IMR-90 (cell line): ENCODE results near the gene LDLRAD3. TPM values are rescaled to one million over a fixed set of nuclear protein-coding genes. Genes with fewer than 3 reads are reported as not detected.

Experiments used
- ATAC-seq: fragments of 200-7000 bp; cut with Tn5 transposase; 2 replicates; pipeline ENCODE4 v1.9.1; 2020; ENCODE audit warnings: low read depth, mild to moderate bottlenecking, moderate library complexity
- BruUV-seq: library from RNA; stranded (reverse); fragments of 400-500 nt; replicated peaks from 2 replicates; lab custom pipeline; 2021; lab: Mats Ljungman, UMichigan
- CTCF ChIA-PET: fragments of 300-600 bp; formaldehyde crosslinking; extraction: SDS; loops from one replicate; lab custom pipeline; 2021; ENCODE audit warnings: antibody characterized with exemption; lab: Yijun Ruan, JAX
- POLR2A ChIA-PET: fragments of 300-600 bp; sonication (Branson Sonifier 250); formaldehyde crosslinking; loops from one replicate; lab custom pipeline; 2022; ENCODE audit warnings: antibody characterized with exemption; ENCODE audit not compliant: unreplicated experiment; lab: Charles Lee
- DNase-seq: peaks from one replicate; pipeline ENCODE4 v3.0.0; 2013
- H2AFZ ChIP-seq: replicated peaks from 2 replicates; pipeline ENCODE3; 2013; ENCODE audit warnings: low read length, mild to moderate bottlenecking; ENCODE audit not compliant: poor library complexity
- H2AK5ac ChIP-seq: 2 replicates; pipeline ENCODE4 v1.6.1; 2013; ENCODE audit warnings: low read depth, low read length, inconsistent platforms
- H2AK9ac ChIP-seq: replicated peaks from 2 replicates; pipeline ENCODE3; 2013; ENCODE audit warnings: mild to moderate bottlenecking, low read depth, low read length, moderate library complexity; ENCODE audit not compliant: poor library complexity
- H2BK120ac ChIP-seq: 2 replicates; pipeline ENCODE4 v1.6.1; 2013; ENCODE audit warnings: low read depth, low read length, inconsistent platforms
- H2BK15ac ChIP-seq: 3 replicates; pipeline ENCODE4 v1.6.1; 2013; ENCODE audit warnings: low read depth, low read length, inconsistent platforms
- H2BK20ac ChIP-seq: 2 replicates; pipeline ENCODE4 v1.6.1; 2013; ENCODE audit warnings: low read depth, mild to moderate bottlenecking, inconsistent platforms, low read length, moderate library complexity
- H2BK5ac ChIP-seq: 2 replicates; pipeline ENCODE4 v1.6.1; 2013; ENCODE audit warnings: mild to moderate bottlenecking, low read depth, low read length, inconsistent platforms; ENCODE audit not compliant: poor library complexity, severe bottlenecking
- H3K14ac ChIP-seq: replicated peaks from 2 replicates; pipeline ENCODE4 v1.6.1; 2013; ENCODE audit warnings: low read depth, low read length, inconsistent platforms
- H3K18ac ChIP-seq: 2 replicates; pipeline ENCODE4 v1.6.1; 2013; ENCODE audit warnings: low read depth, low read length, control low read depth
- H3K23ac ChIP-seq: 2 replicates; pipeline ENCODE4 v1.6.1; 2013; ENCODE audit warnings: low read depth, low read length, inconsistent platforms
- H3K27ac ChIP-seq: 2 replicates; pipeline ENCODE4 v1.5.1; 2013; ENCODE audit warnings: mild to moderate bottlenecking, control low read depth, low read length; ENCODE audit not compliant: insufficient read depth
- H3K27me3 ChIP-seq: 2 replicates; pipeline ENCODE4 v1.6.1; 2013; ENCODE audit warnings: low read length; ENCODE audit not compliant: control insufficient read depth, insufficient read depth
- H3K36me3 ChIP-seq: 2 replicates; pipeline ENCODE4 v1.6.1; 2013; ENCODE audit warnings: low read length, mixed read lengths; ENCODE audit not compliant: control insufficient read depth, insufficient read depth
- H3K4ac ChIP-seq: 2 replicates; pipeline ENCODE4 v1.6.1; 2013; ENCODE audit warnings: low read depth, low read length, inconsistent platforms
- H3K4me1 ChIP-seq: 2 replicates; pipeline ENCODE4 v1.6.1; 2013; ENCODE audit warnings: low read length, mixed read lengths; ENCODE audit not compliant: control insufficient read depth, insufficient read depth
- H3K4me2 ChIP-seq: 2 replicates; pipeline ENCODE4 v1.6.1; 2013; ENCODE audit warnings: low read depth, mild to moderate bottlenecking, control low read depth, low read length, moderate library complexity
- H3K4me3 ChIP-seq: 2 replicates; pipeline ENCODE4 v1.5.1; 2013; ENCODE audit warnings: low read depth, mild to moderate bottlenecking, control low read depth, low read length, moderate library complexity; ENCODE audit not compliant: insufficient read depth
- H3K56ac ChIP-seq: 2 replicates; pipeline ENCODE4 v1.6.1; 2013; ENCODE audit warnings: low read length, inconsistent platforms; ENCODE audit not compliant: insufficient read depth; ENCODE audit errors: extremely low read depth
- H3K79me1 ChIP-seq, 2 experiments: 2 replicates each; pipeline ENCODE4 v1.6.1; 2013; ENCODE audit warnings: low read length in 2 of 2, inconsistent platforms in 1 of 2, low read depth in 1 of 2
- H3K9ac ChIP-seq: 2 replicates; pipeline ENCODE4 v1.6.1; 2013; ENCODE audit warnings: low read depth, low read length, control low read depth
- H3K9me1 ChIP-seq: 2 replicates; pipeline ENCODE4 v1.6.1; 2013; ENCODE audit warnings: low read length, inconsistent platforms; ENCODE audit not compliant: insufficient read depth
- H3K9me3 ChIP-seq: 2 replicates; pipeline ENCODE4 v1.6.1; 2013; ENCODE audit warnings: low read length; ENCODE audit not compliant: control insufficient read depth, insufficient read depth
- H4K20me1 ChIP-seq: 2 replicates; pipeline ENCODE4 v1.6.1; 2013; ENCODE audit warnings: low read length, inconsistent platforms; ENCODE audit not compliant: insufficient read depth
- H4K5ac ChIP-seq: 2 replicates; pipeline ENCODE4 v1.6.1; 2013; ENCODE audit warnings: mild to moderate bottlenecking, low read depth, low read length, control low read depth
- H4K8ac ChIP-seq, 2 experiments: 2 replicates each; pipeline ENCODE4 v1.6.1; 2013; ENCODE audit warnings: low read depth in 2 of 2, low read length in 2 of 2, control low read depth in 1 of 2, inconsistent platforms in 1 of 2
- H4K91ac ChIP-seq: 2 replicates; pipeline ENCODE4 v1.6.1; 2013; ENCODE audit warnings: low read depth, low read length, inconsistent platforms; ENCODE audit not compliant: insufficient read depth
- CHD1 ChIP-seq: IDR thresholded peaks from 2 replicates; pipeline ENCODE4 v1.6.1; 2012; ENCODE audit warnings: low read depth, low read length, improper control_type of control experiment
- MAFK ChIP-seq: IDR thresholded peaks from 2 replicates; pipeline ENCODE4 v1.6.1; 2012; ENCODE audit warnings: low read depth, low read length, improper control_type of control experiment
- MAZ ChIP-seq: IDR thresholded peaks from 2 replicates; pipeline ENCODE4 v1.6.1; 2012; ENCODE audit warnings: low read depth, mild to moderate bottlenecking, low read length, improper control_type of control experiment, moderate library complexity, borderline replicate concordance
- MXI1 ChIP-seq: IDR thresholded peaks from 2 replicates; pipeline ENCODE4 v1.6.1; 2012; ENCODE audit warnings: low read depth, mild to moderate bottlenecking, low read length, moderate library complexity, borderline replicate concordance
- POLR2A ChIP-seq: IDR thresholded peaks from 2 replicates; pipeline ENCODE4 v1.6.1; 2012; ENCODE audit warnings: mild to moderate bottlenecking, low read depth, low read length
- RAD21 ChIP-seq: IDR thresholded peaks from 2 replicates; pipeline ENCODE4 v1.6.1; 2012; ENCODE audit warnings: low read length, improper control_type of control experiment
- RFX5 ChIP-seq: IDR thresholded peaks from 2 replicates; pipeline ENCODE4 v1.8.0; 2012; ENCODE audit warnings: low read depth, mild to moderate bottlenecking, low read length, moderate library complexity
- SMC3 ChIP-seq: fragments of 150-350 bp; IDR thresholded peaks from 2 replicates; pipeline ENCODE4 v1.6.1; 2016; ENCODE audit warnings: low read depth, mild to moderate bottlenecking, antibody characterized with exemption, low read length, moderate library complexity
- WGBS, 2 experiments: methylation state at CpG; one replicate each; pipeline versions ENCODE4 v1.1.5 to v1.1.7; 2013; ENCODE audit warnings: missing lambda C conversion rate in 2 of 2; ENCODE audit not compliant: insufficient read length in 1 of 2; ENCODE audit errors: extremely low coverage in 2 of 2; 5-methylcytosine and 5-hydroxymethylcytosine counted together
- dilution Hi-C: fragments of 300-500 bp; cut with HindIII; formaldehyde crosslinking; loops from one replicate; pipeline ENCODE4 v1.14.3; 2018; ENCODE audit warnings: low sequenced_read_pairs; ENCODE audit not compliant: unreplicated experiment
- in situ Hi-C: fragments of 300-500 bp; cut with MboI; formaldehyde crosslinking; loops from 3 replicates; pipeline ENCODE4 v1.14.3; 2019; ENCODE audit warnings: low sequenced_read_pairs, inconsistent platforms, mixed read lengths
- intact Hi-C: fragments of 100-400 bp; cut with micrococcal nuclease; formaldehyde crosslinking; loops from 2 replicates; pipeline ENCODE4 v1.10.0; 2022
- polyA plus RNA-seq, 3 experiments: library from polyadenylated mRNA; depleted of rRNA; stranded (reverse); fragments of >200 nt; gene quantifications; 2 replicates each; pipeline ENCODE4 v1.2.3, GENCODE V29; 2012; ENCODE audit warnings: low replicate concordance in 1 of 3
- total RNA-seq: library from RNA; depleted of rRNA; stranded (reverse); fragments of >200 nt; gene quantifications from 2 replicates; pipeline ENCODE4 v1.2.3, GENCODE V29; 2012
- TF ChIP-seq, protein P1 (sequence below): fragments of 150-350 bp; IDR thresholded peaks from 2 replicates; pipeline ENCODE4 v1.6.1; 2016; ENCODE audit warnings: low read depth, mild to moderate bottlenecking, low read length, moderate library complexity, borderline replicate concordance
- TF ChIP-seq, protein P2 (sequence below): fragments of 150-350 bp; IDR thresholded peaks from 2 replicates; pipeline ENCODE4 v1.6.1; 2017; ENCODE audit warnings: mild to moderate bottlenecking, antibody characterized with exemption, low read length, low read depth

The LDLRAD3 gene
- total and polyA plus RNA-seq, 2 of the 4 experiments (the other 2 are of a cell fraction): 2.7 to 6.4 TPM

GRCh38 chr11:36110668-36111410 lies 167.0 kb downstream of the LDLRAD3 start:
- Histone ChIP-seq H3K56ac (no peak overlapping the region), H2BK120ac (no peak overlapping the region), H2BK5ac (no peak overlapping the region), H4K5ac (no peak overlapping the region), H3K14ac (no peak overlapping the region), H3K27me3 (no peaks in the 10 kb centered on the region), H3K9me1 (no peaks in the 10 kb centered on the region; the same call in 1 of the 2 replicates), H3K36me3 (peaks cover 2% of the 10 kb centered on the region), H2BK15ac (no peak overlapping the region), H2AK9ac (no peak overlapping the region), H3K4ac (no peak overlapping the region), H3K27ac (no peak overlapping the region), H4K20me1 (no peaks in the 10 kb centered on the region), H3K79me1 (no peaks in the 10 kb centered on the region; a peak in 1 of 4 replicates), H3K9me3 (no peaks in the 10 kb centered on the region), H2AK5ac (no peak overlapping the region), H2BK20ac (no peak overlapping the region), H4K8ac (no peak overlapping the region), H4K91ac (no peak overlapping the region), H2AFZ (no peak overlapping the region), H3K4me1 (no peaks in the 10 kb centered on the region), H3K4me2 (no peak overlapping the region), H3K18ac (no peak overlapping the region), H3K9ac (no peak overlapping the region), H3K23ac (no peak overlapping the region), H3K4me3 (no peak overlapping the region)
- no CpG with 5 or more reads among the region's 9 CpGs for WGBS, 2 experiments
- CTCF ChIA-PET: interaction anchor here (0.7 kb wide), 1 partner anchor 10 kb away, joined by 9 read pairs; no protein-coding TSS in a partner anchor
- in situ Hi-C loops: no loop called here
- ATAC-seq: no peak
- intact Hi-C loops: no loop called here
- TF ChIP-seq RAD21: no peak
- TF ChIP-seq, protein P1, sequence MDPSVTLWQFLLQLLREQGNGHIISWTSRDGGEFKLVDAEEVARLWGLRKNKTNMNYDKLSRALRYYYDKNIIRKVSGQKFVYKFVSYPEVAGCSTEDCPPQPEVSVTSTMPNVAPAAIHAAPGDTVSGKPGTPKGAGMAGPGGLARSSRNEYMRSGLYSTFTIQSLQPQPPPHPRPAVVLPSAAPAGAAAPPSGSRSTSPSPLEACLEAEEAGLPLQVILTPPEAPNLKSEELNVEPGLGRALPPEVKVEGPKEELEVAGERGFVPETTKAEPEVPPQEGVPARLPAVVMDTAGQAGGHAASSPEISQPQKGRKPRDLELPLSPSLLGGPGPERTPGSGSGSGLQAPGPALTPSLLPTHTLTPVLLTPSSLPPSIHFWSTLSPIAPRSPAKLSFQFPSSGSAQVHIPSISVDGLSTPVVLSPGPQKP: no peak
- TF ChIP-seq, protein P2, sequence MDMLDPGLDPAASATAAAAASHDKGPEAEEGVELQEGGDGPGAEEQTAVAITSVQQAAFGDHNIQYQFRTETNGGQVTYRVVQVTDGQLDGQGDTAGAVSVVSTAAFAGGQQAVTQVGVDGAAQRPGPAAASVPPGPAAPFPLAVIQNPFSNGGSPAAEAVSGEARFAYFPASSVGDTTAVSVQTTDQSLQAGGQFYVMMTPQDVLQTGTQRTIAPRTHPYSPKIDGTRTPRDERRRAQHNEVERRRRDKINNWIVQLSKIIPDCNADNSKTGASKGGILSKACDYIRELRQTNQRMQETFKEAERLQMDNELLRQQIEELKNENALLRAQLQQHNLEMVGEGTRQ: no peak
- no peak for TF ChIP-seq POLR2A
- no peak for TF ChIP-seq MAZ
- TF ChIP-seq MAFK: no peak
- no peak for TF ChIP-seq MXI1
- TF ChIP-seq SMC3: no peak
- no peak for TF ChIP-seq RFX5
- TF ChIP-seq CHD1: no peak
- BruUV-seq: no TSS peak
- DNase-seq: no peak
- POLR2A ChIA-PET: no interaction called here
- dilution Hi-C loops: no loop called here
